ENCODE results near the gene SERBP1. TPM values are rescaled to one million over a fixed set of nuclear protein-coding genes. Genes with fewer than 3 reads are reported as not detected.

SERBP1 gene
- total RNA-seq, 1 donor from 2014 or later: 265 TPM

GRCh38 chr1:67472056-67472455, 41.9 kb upstream of the SERBP1 start:
- Mint-ChIP-seq H3K27me3 (no peaks in the 10 kb centered on the region), H3K4me3 (ENCODE audit: low read depth) (no peak overlapping the region), H3K4me1 (ENCODE audit: low read depth) (no peaks in the 10 kb centered on the region), H3K9me3 (ENCODE audit: low read depth) (no peaks in the 10 kb centered on the region), H3K27ac (no peak overlapping the region), H3K36me3 (ENCODE audit: insufficient read depth) (no peaks in the 10 kb centered on the region)
- TF ChIP-seq CTCF (IDR thresholded peaks at IDR 0.05; ENCODE audit: unreplicated experiment): no peak
- DNase-seq (ENCODE audit: low spot score, unreplicated experiment): no peak

GRCh38 chr1:67469431-67469830, 39.2 kb upstream of the SERBP1 start:
- H3K36me3 Mint-ChIP-seq (ENCODE audit: insufficient read depth): no peaks in the 10 kb centered on the region
- no peak for DNase-seq (ENCODE audit: low spot score, unreplicated experiment)
- H3K4me3 Mint-ChIP-seq (ENCODE audit: low read depth): no peak overlapping the region
- H3K4me1 Mint-ChIP-seq (ENCODE audit: low read depth): no peaks in the 10 kb centered on the region
- H3K9me3 Mint-ChIP-seq (ENCODE audit: low read depth): no peaks in the 10 kb centered on the region
- no peak for TF ChIP-seq CTCF (IDR thresholded peaks at IDR 0.05; ENCODE audit: unreplicated experiment)
- H3K27me3 Mint-ChIP-seq: peaks cover 9% of the 10 kb centered on the region
- H3K27ac Mint-ChIP-seq: no peak overlapping the region

- TF ChIP-seq CTCF (IDR thresholded peaks at IDR 0.05; ENCODE audit: unreplicated experiment): no peak
- Mint-ChIP-seq H3K27ac (no peak overlapping the region), H3K9me3 (ENCODE audit: low read depth) (no peaks in the 10 kb centered on the region), H3K4me3 (ENCODE audit: low read depth) (no peak overlapping the region), H3K4me1 (ENCODE audit: low read depth) (no peaks in the 10 kb centered on the region), H3K36me3 (ENCODE audit: insufficient read depth) (no peaks in the 10 kb centered on the region), H3K27me3 (peaks cover 9% of the 10 kb centered on the region)
- DNase-seq (ENCODE audit: low spot score, unreplicated experiment): no peak
Observed at GRCh38 chr1:67468066-67468718, 38.0 kb upstream of the SERBP1 start.

GRCh38 chr1:67465375-67465774, 35.2 kb upstream of the SERBP1 start:
- DNase-seq (ENCODE audit: low spot score, unreplicated experiment): no peak
- H3K4me3 Mint-ChIP-seq (ENCODE audit: low read depth): no peak overlapping the region

GRCh38 chr1:67464746-67465145, 34.5 kb upstream of the SERBP1 start:
- Mint-ChIP-seq H3K4me3 (ENCODE audit: low read depth) (no peak overlapping the region), H3K4me1 (ENCODE audit: low read depth) (no peaks in the 10 kb centered on the region), H3K27me3 (peaks cover 9% of the 10 kb centered on the region), H3K27ac (no peak overlapping the region), H3K36me3 (ENCODE audit: insufficient read depth) (no peaks in the 10 kb centered on the region), H3K9me3 (ENCODE audit: low read depth) (no peaks in the 10 kb centered on the region)
- no peak for DNase-seq (ENCODE audit: low spot score, unreplicated experiment)
- TF ChIP-seq CTCF (IDR thresholded peaks at IDR 0.05; ENCODE audit: unreplicated experiment): no peak

More at GRCh38 chr1:67465375-67465774, 35.2 kb upstream of the SERBP1 start:
- no peak overlapping the region for H3K27ac Mint-ChIP-seq
- peaks cover 9% of the 10 kb centered on the region for H3K27me3 Mint-ChIP-seq
- no peaks in the 10 kb centered on the region for H3K36me3 Mint-ChIP-seq (ENCODE audit: insufficient read depth)
- H3K4me1 Mint-ChIP-seq (ENCODE audit: low read depth): no peaks in the 10 kb centered on the region
- no peak for TF ChIP-seq CTCF (IDR thresholded peaks at IDR 0.05; ENCODE audit: unreplicated experiment)
- H3K9me3 Mint-ChIP-seq (ENCODE audit: low read depth): no peaks in the 10 kb centered on the region

Measured in progenitor cell of endocrine pancreas (in vitro differentiated cells).